ENCODE measurements around the gene PEX12. TPM values are rescaled to one million over a fixed set of nuclear protein-coding genes. Genes with fewer than 3 reads are reported as not detected.

PEX12 gene
- total RNA-seq, 3 donors from 2014 or later: 6.6 to 9.6 (median 9.0) TPM

DNA sequence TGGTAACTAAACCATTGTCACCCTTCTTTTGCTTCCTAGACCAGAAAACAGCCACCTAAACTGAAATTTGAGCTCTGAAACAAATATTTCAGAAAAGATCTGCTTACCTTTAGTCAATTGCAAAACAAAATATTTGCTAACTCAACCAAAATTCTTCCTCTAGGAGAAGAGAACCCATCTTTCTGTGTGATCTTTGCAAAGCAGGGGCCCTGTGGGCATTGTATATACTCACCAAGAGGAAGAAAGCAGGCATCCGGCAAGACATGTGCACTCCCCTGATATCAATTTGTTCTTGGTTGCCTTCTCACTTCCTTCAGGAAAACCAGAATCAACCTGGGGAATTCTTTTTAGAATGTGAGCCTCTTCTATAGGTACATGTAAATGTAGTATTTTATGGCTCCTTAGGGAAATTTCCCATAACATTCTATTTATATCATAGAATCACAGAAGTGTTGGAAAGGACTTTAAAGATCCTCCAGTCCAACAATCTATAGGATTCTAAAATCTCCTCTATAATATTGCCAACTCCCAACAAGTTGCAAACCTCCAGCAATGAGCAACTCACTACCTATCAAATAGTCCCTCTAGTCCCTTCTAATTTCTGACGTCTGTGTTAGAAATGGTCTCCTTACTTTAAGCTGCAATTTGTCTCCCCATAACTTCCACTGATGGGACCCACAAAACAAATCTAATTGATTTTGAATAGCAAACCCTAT, 18.7 kb downstream of the PEX12 start:
- Mint-ChIP-seq H3K4me3 (no peak overlapping the region), H3K36me3 (ENCODE audit: insufficient read depth) (no peaks in the 10 kb centered on the region), H3K27me3 (ENCODE audit: low read depth) (peaks cover 12% of the 10 kb centered on the region), H3K9me3 (no peaks in the 10 kb centered on the region), H3K4me1 (ENCODE audit: low read depth) (peaks cover 2% of the 10 kb centered on the region)
- ATAC-seq: no peak
- DNase-seq: no peak

DNA sequence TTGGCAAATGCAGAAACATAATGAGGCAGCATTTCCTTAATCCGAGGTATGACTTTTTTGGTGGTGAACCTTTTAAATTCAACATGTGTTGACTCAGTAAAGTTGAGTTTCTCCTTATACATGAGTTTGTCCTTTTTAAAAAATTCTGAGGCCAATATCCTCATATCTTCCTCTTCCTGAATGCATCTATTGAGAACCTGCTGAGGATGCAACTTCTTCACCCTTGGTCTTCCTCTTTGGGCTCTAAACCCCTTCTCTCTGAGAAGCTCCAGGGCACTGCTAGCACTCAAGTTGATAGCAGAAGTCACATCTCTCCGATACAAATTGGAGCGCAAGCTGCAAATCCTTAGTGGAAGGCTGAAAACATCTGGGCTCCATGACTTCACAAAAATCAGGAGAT, 21.0 kb downstream of the PEX12 start:
- Mint-ChIP-seq H3K4me1 (ENCODE audit: low read depth) (peaks cover 2% of the 10 kb centered on the region), H3K27me3 (ENCODE audit: low read depth) (peaks cover 12% of the 10 kb centered on the region), H3K4me3 (no peak overlapping the region), H3K36me3 (ENCODE audit: insufficient read depth) (no peaks in the 10 kb centered on the region), H3K9me3 (no peaks in the 10 kb centered on the region)
- DNase-seq: no peak
- ATAC-seq: no peak

DNA sequence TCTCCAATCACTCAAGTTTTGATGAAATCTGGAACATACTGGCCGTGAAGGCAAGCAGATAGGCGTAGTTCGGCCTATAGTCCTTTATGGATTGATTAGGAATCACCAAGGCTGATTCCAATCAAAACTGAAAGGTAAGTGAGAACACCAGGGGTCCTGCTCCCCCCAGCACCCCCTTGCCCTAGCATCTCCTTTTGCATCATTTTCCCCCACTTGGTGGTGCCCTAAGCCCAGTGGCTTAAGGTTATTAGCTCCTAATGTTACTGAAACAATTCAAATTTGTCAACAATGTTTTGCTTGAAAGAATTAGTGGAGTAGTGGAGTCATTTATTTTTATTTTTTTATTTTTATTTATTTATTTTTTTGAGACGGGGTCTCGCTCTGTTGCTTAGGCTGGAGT, 22.7 kb downstream of the PEX12 start:
- Mint-ChIP-seq H3K36me3 (ENCODE audit: insufficient read depth) (no peaks in the 10 kb centered on the region), H3K4me3 (no peak overlapping the region), H3K4me1 (ENCODE audit: low read depth) (peaks cover under 1% of the 10 kb centered on the region), H3K9me3 (no peaks in the 10 kb centered on the region), H3K27me3 (ENCODE audit: low read depth) (peaks cover 12% of the 10 kb centered on the region)
- ATAC-seq (no peak), DNase-seq (no peak)

DNA sequence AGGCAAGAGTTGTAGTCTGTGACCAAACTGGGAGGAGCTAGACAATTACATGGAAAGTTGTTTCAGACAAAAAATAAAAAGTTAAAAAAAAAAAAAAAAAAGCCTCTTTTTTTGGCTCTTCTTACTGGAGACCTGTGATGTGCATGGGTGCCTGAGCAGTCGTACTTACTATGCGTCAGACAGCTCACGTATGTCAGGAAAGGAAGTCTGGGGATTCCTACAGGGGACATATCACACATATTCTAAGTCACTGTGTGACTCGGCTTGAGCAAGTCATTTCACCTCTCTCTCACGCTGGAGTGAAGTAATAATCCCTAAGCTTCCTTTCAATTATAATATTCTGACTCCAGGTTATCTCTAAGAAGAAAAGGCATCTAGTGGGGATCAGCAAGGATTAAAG, 23.7 kb downstream of the PEX12 start:
- H3K9me3 Mint-ChIP-seq: no peaks in the 10 kb centered on the region
- ATAC-seq (peak; percentile 71 to 74), DNase-seq (no peak)
- no peak overlapping the region for H3K4me3 Mint-ChIP-seq
- H3K4me1 Mint-ChIP-seq (ENCODE audit: low read depth): no peaks in the 10 kb centered on the region
- no peaks in the 10 kb centered on the region for H3K36me3 Mint-ChIP-seq (ENCODE audit: insufficient read depth)
- peaks cover 12% of the 10 kb centered on the region for H3K27me3 Mint-ChIP-seq (ENCODE audit: low read depth)

DNA sequence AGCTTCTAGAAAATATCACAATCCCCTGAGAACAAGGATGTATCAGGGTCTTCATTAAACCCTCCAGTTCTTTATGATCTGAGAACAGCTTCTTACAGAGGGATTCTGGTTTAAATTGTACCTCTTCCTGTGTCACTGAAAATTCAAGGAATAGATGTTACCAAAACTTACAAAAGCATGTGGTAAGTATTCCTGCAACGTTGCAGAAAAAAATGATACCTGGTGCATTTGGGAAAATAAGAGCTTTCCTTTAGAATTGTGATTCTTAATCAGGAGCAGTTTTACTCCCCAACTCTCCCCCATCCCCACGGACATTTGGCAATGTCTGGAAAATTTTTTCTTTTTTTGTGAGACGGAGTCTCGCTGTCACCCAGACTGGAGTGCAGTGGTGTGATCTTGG, 25.1 kb downstream of the PEX12 start:
- no peak overlapping the region for H3K4me3 Mint-ChIP-seq
- no peak for DNase-seq
- H3K9me3 Mint-ChIP-seq: no peaks in the 10 kb centered on the region
- no peak for ATAC-seq
- no peaks in the 10 kb centered on the region for H3K4me1 Mint-ChIP-seq (ENCODE audit: low read depth)
- peaks cover 2% of the 10 kb centered on the region for H3K27me3 Mint-ChIP-seq (ENCODE audit: low read depth)
- no peaks in the 10 kb centered on the region for H3K36me3 Mint-ChIP-seq (ENCODE audit: insufficient read depth)

DNA sequence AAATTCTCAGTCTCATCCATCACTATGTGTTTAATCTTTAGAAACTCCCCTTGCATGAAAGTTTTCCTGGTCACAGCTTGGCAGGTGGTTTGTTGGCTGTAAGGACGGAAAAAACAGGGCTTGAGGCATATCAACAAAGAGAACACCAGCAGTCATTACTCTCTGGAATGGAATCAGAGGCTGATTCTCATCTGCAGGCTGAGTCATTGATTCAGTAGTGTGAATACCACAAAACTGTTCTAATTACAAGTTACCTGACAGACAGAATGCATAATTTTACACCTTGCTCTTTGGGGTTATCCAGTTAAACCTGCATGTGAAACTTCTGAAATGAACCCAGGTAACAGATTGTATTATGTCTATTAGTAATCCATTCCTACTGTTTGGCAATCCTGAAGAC, 29.4 kb downstream of the PEX12 start:
- Mint-ChIP-seq H3K4me1 (ENCODE audit: low read depth) (peaks cover 10% of the 10 kb centered on the region), H3K4me3 (no peak overlapping the region), H3K27me3 (ENCODE audit: low read depth) (no peaks in the 10 kb centered on the region), H3K9me3 (no peaks in the 10 kb centered on the region), H3K36me3 (ENCODE audit: insufficient read depth) (no peaks in the 10 kb centered on the region)
- DNase-seq (no peak), ATAC-seq (peak; percentile 48 to 50)

DNA sequence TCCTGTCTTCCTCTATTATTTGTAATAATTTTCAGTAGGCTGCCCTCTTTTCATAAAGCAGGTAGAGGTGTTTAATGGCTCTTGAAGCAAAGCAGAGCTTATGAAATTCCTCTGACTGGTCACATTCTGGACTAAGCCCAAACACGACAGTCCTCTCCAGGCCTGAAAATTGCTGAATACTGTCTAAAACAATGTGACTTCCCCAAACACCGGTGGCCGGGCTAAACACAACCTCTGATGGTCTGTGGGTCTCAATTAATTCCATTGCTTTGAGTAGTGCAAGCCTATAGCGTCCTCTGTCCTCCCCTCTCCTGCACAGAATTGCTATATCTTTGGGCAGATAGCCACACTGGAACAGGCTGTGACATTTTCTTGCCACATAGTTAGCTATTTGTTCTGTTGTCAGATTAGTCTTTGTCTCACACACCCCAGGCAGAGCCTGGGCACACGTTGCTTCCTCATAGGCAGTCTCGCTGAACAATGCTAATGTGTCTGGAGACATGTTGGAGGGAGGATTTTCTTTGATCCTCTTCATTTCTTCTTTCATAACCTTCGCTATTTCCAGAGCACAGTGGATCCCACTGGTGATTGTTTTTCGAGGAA, 30.1 kb downstream of the PEX12 start:
- no peaks in the 10 kb centered on the region for H3K36me3 Mint-ChIP-seq (ENCODE audit: insufficient read depth)
- peaks cover 14% of the 10 kb centered on the region for H3K4me1 Mint-ChIP-seq (ENCODE audit: low read depth)
- no peaks in the 10 kb centered on the region for H3K9me3 Mint-ChIP-seq
- no peak overlapping the region for H3K4me3 Mint-ChIP-seq
- no peak for DNase-seq
- ATAC-seq: no peak
- H3K27me3 Mint-ChIP-seq (ENCODE audit: low read depth): no peaks in the 10 kb centered on the region

DNA sequence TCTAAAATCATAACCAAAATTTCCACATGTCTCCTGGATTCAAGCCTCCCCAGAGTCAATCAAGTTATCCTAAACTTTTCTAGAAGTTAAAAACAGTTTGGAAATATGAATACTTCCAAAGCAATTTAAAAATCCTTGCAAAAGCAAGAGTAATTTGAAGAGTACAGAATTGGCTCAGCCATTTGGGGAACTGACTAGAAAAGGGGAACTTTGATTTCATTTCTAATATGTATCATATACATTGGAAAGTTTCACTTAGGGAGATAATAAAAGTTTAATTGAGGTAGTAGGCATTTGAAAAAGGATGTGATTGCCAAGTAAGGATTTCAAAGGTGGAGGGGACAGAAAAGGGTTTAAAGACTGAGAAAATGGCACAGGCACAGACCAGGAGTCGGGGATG, 31.9 kb downstream of the PEX12 start:
- Mint-ChIP-seq H3K4me3 (no peak overlapping the region), H3K4me1 (ENCODE audit: low read depth) (peaks cover 19% of the 10 kb centered on the region)

DNA sequence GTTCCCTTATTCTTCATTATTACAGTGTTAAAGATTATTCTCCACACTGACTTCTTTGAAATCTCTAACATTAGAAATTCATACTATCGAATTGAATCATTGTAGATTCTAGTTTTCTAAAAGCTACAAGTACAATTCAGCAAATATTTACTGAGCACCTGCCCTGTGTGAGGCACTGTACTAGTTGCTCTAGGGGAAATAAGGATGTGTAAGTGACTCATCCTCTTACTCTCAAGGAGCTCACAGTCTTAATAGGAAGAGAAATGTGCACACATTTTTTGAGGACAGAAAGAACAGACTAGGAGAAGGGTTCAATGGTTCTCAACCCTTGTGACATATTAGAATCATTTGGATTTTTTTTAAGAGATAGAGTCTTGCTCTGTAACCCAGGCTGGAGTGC, 33.2 kb downstream of the PEX12 start:
- Mint-ChIP-seq H3K4me3 (no peak overlapping the region), H3K27me3 (ENCODE audit: low read depth) (no peaks in the 10 kb centered on the region), H3K36me3 (ENCODE audit: insufficient read depth) (no peaks in the 10 kb centered on the region), H3K4me1 (ENCODE audit: low read depth) (peaks cover 29% of the 10 kb centered on the region), H3K9me3 (no peaks in the 10 kb centered on the region)
- no peak for ATAC-seq
- no peak for DNase-seq

More for the DNA sequence above, 31.9 kb downstream of the PEX12 start:
- no peaks in the 10 kb centered on the region for H3K36me3 Mint-ChIP-seq (ENCODE audit: insufficient read depth)
- DNase-seq (no peak), ATAC-seq (no peak)
- H3K27me3 Mint-ChIP-seq (ENCODE audit: low read depth): no peaks in the 10 kb centered on the region
- no peaks in the 10 kb centered on the region for H3K9me3 Mint-ChIP-seq

DNA sequence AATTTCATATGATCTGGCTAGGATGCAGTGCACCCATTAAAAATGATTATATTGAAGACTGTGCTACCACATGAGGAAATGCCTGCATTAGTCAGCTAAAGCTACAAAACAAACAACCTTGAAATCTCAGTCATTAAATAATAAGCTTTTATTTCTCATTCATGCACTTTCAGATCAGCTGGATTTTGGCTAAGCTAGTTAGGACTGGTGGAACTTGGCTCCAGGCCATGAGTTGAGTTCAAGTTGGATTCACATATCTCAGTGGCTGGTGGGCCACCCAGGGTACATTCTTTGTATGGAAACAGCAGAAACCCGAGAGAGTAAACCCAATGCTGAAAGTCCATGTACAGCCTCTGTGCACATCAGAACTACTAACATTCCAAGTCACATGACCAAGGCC, 34.5 kb downstream of the PEX12 start:
- Mint-ChIP-seq H3K36me3 (ENCODE audit: insufficient read depth) (no peaks in the 10 kb centered on the region), H3K9me3 (no peaks in the 10 kb centered on the region), H3K4me1 (ENCODE audit: low read depth) (peaks cover 42% of the 10 kb centered on the region), H3K27me3 (ENCODE audit: low read depth) (no peaks in the 10 kb centered on the region), H3K4me3 (no peak overlapping the region)
- no peak for ATAC-seq
- DNase-seq: no peak

DNA sequence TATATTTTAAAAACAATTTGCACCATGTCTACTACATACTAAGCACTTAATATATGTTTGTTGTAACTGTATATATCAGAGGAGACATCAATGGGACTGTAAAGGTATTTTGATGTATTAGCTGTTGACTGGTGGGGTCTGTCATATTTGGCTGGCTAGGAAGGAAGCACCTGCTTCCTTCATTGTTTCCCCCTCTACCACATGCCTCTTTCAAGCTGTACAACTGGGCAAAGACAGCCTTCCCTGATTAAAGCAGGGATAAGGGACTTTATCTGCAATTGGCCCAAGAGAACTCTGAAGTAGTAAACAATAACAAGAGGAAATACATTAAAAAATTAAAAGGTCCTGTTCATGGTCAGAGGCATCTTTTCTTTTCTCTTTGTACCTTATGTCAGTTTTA, 35.4 kb downstream of the PEX12 start:
- no peaks in the 10 kb centered on the region for H3K9me3 Mint-ChIP-seq
- H3K4me1 Mint-ChIP-seq (ENCODE audit: low read depth): peaks cover 50% of the 10 kb centered on the region
- no peaks in the 10 kb centered on the region for H3K36me3 Mint-ChIP-seq (ENCODE audit: insufficient read depth)
- no peak overlapping the region for H3K4me3 Mint-ChIP-seq
- H3K27me3 Mint-ChIP-seq (ENCODE audit: low read depth): no peaks in the 10 kb centered on the region
- ATAC-seq: no peak
- DNase-seq: no peak

DNA sequence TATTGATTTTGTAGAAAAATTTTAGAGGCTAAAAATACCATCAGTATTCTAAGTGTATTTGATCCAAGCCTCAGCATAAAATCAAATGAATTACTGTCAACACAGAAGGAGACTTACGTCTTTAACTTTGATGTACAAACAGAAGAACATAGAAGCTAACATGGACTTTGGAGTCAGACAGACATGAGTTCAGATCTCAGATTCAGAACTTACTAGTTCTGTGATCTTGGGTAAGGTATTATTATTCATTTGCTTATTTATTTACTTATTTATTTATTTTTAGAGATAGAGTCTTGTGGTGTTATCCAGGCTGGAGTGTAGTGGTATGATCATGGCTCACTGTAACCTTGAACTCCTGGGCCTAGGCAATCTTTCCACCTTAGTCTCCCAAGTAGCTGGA, 36.9 kb downstream of the PEX12 start:
- Mint-ChIP-seq H3K27me3 (ENCODE audit: low read depth) (no peaks in the 10 kb centered on the region), H3K4me1 (ENCODE audit: low read depth) (peaks cover 51% of the 10 kb centered on the region), H3K36me3 (ENCODE audit: insufficient read depth) (no peaks in the 10 kb centered on the region), H3K9me3 (no peaks in the 10 kb centered on the region), H3K4me3 (peak overlapping the region; percentile 89)
- no peak for DNase-seq
- ATAC-seq: no peak

DNA sequence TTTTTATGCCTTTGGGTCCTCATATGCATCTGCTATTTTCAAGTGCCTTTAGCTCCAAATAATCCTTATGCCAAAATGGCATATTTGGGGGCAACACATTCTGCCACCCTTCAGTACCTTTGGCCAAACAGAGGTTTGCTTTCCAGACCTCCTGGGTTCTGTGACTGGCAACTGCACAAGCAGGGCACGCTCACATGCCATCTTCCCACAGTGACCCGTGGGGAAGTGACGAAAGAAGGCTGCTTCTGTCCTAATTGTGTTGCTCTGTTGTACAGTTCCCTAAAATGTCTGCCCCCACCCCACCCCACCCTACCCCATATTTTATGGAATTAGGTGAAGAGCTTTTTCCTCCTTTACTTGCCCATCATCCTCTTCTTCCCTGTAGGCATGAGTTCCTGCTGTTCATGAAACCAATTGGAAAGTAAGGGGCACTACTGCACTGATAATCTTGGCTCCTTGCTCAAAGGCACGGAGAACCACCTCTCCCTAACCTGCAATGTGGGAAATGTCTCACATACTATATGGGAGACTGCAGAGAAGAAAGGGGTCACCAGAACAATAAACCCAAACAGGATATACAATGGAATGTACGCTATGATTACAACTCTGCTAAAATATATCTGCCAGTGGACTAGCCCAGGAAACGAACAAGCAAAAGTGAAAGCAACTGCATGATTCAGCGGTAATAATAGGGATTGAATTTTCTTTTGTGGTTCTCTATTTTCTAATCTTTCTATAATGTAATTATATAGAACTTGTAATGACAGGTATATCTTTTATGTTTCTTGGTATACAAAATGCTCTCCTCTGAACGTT, 37.6 kb downstream of the PEX12 start:
- ATAC-seq (peak in 1 of 2 donors; percentile 17), DNase-seq (peak; percentile 19)
- Mint-ChIP-seq H3K4me3 (peak overlapping the region; percentile 89), H3K36me3 (ENCODE audit: insufficient read depth) (peaks cover 2% of the 10 kb centered on the region), H3K27me3 (ENCODE audit: low read depth) (no peaks in the 10 kb centered on the region), H3K4me1 (ENCODE audit: low read depth) (peaks cover 55% of the 10 kb centered on the region), H3K9me3 (no peaks in the 10 kb centered on the region)

DNA sequence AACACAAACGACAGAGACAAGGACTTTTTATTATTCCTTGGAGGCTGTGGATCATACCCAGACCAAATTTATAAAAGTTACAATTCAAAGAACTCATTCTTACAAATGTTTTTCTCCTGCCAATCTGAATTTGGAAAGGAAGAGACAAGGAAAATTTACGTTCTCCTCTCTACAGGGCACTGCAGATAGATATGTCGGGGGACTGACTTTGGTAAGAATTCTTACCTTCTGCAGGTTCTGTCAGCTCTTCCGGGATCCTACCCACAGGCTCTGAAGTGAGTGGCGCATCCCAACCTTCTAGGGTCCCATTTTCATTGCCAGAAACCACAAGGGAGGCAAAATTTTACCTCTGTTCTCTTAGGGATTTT, 38.7 kb downstream of the PEX12 start:
- DNase-seq (no peak), ATAC-seq (no peak)
- Mint-ChIP-seq H3K36me3 (ENCODE audit: insufficient read depth) (peaks cover 2% of the 10 kb centered on the region), H3K4me1 (ENCODE audit: low read depth) (peaks cover 52% of the 10 kb centered on the region), H3K9me3 (no peaks in the 10 kb centered on the region), H3K4me3 (peak overlapping the region; percentile 67), H3K27me3 (ENCODE audit: low read depth) (no peaks in the 10 kb centered on the region)
